ENCODE measurements around the gene TRIM75.

GRCh38 chr4:165096776-165097175 is 43.1 kb downstream of the TRIM75 start:
- TF ChIP-seq EZH2 (IDR thresholded peaks at IDR 0.05; ENCODE audit: insufficient read depth, poor library complexity, severe bottlenecking), result no peak
- TF ChIP-seq EZH2phosphoT487 (IDR thresholded peaks at IDR 0.05; ENCODE audit: insufficient read depth, low read depth), result no peak

Measured in GM23248 (cell line).